ENCODE results near the gene FANCC.

FANCC gene

GRCh38 chr9:95143591-95144561, 173.6 kb downstream of the FANCC start:
- DNase-seq (ENCODE audit: low read depth), result peak; percentile 96

- DNase-seq (ENCODE audit: low read depth), result no peak
These were observed 174.8 kb downstream of the FANCC start for GRCh38 chr9:95142728-95143127.

DNA sequence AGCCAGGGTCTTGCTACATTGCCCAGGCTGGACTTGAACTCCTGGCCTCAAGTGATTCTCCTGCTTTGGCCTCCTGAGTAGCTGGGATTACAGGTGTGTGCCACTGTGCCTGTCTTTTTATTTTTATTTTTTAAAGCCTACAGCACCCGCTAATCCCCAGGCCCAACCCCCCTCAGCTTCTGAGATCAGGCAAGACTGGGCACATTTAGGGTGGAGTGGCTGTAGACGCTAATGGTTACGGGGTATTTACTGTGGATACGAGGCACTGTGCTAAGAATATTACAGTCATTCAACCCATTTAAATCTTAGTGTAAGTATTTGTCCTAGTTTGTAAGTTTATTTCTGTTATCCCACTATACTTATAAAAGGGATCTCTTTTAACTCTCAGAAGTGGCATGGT, 175.2 kb downstream of the FANCC start:
- no peak for DNase-seq (ENCODE audit: low read depth)

DNA sequence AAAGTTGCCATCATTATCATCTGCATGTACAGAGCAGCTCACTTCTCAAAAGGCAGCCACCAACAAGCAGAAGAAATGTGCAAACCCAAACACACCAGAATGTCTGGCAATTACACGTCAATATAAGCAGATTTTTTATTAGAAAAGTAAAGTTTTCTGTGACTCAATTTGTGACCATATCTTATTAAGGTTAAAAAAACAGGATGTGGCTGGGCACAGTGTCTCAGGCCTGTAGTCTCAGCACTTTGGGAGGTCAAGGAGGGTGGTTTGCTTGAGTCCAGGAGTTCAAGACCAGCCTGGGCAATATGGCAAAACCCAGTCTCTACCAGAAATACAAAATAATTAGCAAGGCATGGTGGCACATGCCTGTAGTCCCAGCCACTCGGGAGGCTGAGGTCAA, 176.7 kb downstream of the FANCC start:
- no peak for DNase-seq (ENCODE audit: low read depth)

- DNase-seq (ENCODE audit: low read depth), result no peak
These were observed 178.4 kb downstream of the FANCC start for GRCh38 chr9:95139126-95139525.

DNA sequence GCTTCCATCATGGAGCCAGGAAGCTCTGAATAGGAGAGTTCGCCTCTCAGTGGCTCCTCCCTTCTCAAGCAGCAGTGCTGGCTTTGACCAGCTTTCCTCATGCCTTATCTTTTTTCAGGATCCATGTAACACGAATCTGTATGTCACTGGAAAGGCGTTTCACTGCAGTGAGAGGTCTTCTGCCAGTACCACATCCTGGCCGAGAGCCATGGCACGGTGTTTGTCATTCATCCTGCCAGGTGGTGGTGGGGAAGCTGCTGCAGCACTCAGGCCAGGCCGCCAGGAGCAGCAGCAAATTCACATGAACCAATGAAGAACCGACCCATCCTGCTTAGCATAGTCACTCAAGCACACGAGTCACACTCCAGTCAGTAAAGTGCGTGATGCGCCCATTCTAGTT, 179.0 kb downstream of the FANCC start:
- DNase-seq (ENCODE audit: low read depth), result no peak

DNA sequence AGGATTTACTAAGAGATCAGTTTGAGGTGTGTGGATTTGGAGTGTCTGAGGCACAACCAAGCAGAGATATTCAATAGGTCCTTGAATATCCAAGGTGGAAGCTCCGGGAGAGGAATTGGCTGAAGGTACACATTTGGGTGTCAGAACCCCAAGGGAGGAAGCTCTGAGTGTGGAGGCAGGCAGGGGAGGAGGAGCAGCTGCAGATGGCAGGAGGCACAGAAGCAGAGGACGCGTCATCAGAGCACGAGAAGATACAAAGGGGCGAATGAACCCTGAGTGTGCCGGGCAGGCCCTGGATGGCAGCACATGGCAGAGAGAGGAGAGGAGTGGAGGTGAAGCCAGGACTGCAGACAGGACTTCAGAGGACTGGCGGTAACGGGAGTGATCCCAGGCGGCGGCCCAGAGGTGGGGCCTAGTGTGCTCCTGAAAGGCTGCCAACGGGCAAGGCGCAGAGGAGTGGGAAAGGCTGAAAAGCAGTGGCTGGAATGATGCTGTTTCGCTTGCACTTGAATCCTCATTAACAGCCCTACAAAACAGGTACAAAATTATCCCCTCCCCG, 179.8 kb downstream of the FANCC start:
- DNase-seq (ENCODE audit: low read depth), result no peak

- no peak for DNase-seq (ENCODE audit: low read depth)
These were observed 181.8 kb downstream of the FANCC start for GRCh38 chr9:95135756-95136155.

DNA sequence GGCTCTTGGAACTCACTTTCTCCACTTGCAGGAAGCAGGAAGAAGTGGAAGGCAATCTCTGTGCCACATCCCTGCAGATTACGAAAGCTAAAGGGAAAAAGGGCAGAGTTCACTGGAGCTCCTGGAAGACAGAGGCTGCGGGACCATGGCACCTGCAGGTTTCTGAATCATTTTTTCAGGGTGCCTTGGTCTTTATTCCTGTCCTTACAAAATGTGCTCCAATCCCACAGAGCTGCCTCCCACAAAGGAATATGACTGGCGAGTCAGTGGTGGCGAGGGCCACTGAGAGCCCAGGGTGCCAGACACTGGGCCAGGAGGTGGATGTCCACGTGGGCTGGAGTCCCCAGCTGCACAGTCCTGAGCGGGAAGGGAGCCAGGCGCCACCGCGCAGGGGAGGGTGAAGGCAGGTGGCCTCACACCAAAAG, 183.0 kb downstream of the FANCC start:
- no peak for DNase-seq (ENCODE audit: low read depth)

DNA sequence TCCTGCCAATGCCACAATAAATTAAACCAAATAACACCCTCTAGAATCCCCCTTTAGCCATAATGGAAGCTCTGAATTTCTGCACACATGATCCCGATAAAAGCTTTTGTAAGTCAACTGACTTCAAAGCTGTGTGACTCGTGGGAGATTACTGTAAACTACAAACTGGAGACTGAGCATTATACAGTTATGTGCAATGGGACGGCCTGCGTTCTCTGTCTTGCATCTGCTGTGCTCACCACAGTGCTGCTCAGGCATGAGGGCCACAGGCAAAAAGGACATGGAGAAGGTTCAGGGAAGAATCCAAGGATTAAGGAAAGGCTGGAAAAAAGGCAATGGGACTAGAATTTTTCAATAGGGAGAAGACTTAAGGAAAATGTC, 184.2 kb downstream of the FANCC start:
- DNase-seq (ENCODE audit: low read depth), result no peak

GRCh38 chr9:95132366-95133324, 184.9 kb downstream of the FANCC start:
- DNase-seq (ENCODE audit: low read depth), result no peak

DNA sequence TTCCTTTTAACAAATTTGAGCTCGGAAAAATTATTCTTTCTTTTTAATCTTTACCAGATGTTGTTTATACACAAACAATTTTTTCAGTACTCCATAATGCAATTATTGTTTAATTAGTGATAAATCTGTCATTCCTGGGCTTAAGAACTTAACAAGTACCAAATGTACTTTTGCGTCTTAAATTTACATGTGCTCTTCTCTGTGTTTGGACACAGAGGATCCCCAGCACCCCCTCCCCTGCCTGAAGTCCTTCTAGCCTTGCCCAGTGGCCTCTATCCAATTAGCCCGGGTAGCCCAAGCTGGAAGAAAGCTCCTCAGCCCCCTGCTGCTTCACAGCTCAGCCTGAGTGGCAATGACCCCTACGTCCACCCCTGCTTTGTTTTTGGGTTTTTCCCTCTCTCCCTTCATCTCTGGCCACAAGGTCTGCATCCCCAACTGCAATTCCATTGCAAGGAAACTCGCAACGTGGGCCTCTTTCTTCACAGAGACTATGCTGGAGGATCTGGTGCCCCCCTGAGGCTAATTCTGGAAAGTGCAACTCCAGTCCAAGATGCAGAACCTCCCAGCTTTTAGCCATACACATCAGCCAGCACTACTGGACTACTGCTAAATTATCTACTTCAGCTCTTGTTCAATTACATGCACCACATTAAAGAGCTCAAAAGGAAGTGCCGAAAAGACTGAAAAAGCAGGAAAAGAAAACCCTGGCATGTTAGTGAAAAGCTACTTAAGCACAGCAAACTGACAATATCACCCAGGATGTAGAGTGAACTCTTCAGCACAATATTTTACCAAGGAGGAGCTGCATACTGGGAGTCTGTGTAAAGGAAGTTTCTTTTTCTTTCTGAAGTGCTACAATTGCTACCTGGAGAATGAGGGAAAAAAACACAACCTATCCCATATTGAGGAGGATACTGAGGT, 186.2 kb downstream of the FANCC start:
- no peak for DNase-seq (ENCODE audit: low read depth)

- DNase-seq (ENCODE audit: low read depth), result no peak
These were observed 187.0 kb downstream of the FANCC start for GRCh38 chr9:95130484-95130883.

GRCh38 chr9:95129476-95130291, 187.8 kb downstream of the FANCC start:
- DNase-seq (ENCODE audit: low read depth), result no peak

DNA sequence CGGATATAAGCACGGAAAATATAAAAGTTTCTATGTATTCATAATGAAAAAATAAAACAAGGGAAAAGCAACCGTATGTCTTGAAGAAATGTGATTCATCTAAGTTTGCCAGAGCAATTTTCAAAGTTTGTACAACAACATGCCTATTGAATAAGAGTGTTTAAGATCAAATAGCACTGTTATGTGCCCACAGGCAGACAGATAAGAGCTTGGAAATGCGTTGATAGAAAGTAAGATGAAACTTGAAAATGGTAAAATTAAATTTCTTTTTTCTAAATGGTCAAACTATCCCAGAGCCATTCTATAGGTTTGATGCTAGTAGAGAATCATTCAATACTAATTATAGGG, 189.4 kb downstream of the FANCC start:
- no peak for DNase-seq (ENCODE audit: low read depth)

DNA sequence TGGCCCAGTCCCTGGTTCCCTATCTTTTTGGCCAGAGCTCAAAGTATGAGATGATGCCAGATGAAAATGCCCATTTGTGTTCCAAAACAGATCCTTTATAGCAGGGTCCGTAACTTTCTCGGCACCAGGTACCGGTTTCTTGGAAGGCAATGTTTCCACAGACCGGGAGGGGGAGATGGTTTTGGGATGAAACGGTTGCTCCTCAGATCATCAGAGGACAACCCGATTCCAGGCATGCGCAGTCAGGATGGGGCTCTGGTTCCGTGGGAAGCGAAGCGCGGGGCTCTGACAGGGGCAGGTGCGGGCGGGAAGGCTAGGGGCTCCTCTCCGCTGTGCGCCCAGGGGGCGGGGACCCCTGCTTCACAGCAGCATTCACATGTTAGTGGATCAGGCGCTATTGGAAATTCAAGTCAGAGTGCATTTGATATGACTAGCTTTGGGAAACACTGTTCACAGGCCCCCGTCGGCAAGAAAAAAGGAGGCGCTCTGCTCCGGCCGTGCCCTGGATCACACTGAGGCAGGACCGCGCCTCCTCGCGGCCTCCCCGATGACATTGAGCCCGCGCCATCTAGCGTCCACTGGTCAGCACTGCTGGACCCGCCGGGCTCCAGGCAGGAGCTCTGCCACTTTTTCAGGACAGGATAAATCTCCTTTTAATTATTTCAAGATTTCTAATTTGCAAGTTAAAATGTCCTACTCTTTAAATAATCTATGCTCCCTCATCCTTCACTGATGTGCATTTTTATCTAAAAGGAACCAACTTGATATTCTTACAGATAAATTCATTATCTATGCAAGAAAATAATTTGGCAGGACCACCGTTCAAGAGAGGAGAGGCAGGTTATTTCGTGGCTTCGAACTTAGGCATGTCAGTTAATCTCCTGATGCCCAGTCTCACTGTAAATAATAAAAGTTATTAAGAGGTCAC, 190.0 kb downstream of the FANCC start:
- DNase-seq (ENCODE audit: low read depth), result peak; percentile 57

- no peak for DNase-seq (ENCODE audit: low read depth)
These were observed 190.8 kb downstream of the FANCC start for GRCh38 chr9:95126739-95127138.

- no peak for DNase-seq (ENCODE audit: low read depth)
These were observed 191.9 kb downstream of the FANCC start for GRCh38 chr9:95125652-95126051.

DNA sequence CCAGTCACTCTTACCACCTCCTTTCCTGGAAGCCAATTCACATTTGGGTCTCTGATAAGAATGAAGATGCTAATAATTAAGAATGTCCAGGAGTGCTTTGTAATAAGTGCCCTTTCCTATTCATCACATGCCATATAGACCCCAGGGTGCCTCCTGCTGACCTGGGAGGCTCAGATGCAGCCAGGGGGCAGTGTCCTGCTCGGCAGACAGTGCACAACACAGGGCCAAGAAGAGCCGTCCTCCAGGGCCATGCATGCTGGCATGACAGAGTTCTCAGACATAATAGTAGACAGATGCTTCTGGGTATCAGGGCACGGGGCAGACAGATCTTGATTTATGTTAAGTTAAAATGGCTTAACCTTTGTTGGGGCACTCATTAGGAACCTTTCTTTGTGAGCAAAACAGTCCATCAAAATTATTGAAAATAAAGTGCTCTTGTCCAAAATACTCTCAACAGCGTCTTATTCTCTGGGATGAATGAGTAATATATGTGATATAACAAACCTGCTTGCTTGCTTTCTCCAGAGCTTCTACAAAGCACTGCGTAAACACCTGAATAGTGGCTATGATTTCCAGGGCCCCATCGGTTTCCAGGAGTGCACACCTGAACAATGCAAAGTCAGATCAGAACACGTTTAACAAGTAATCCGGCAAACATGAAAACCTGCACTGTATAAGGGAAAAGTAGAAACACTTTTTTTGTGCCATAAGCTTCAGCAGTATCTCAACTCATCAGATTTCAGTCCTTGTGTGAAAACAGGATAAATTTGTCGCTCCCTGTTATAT, 192.7 kb downstream of the FANCC start:
- no peak for DNase-seq (ENCODE audit: low read depth)
